Breast epithelium (tissue), 4 donors: ENCODE data around the gene RABGAP1L. TPM values are rescaled to one million over a fixed set of nuclear protein-coding genes. Genes with fewer than 3 reads are reported as not detected.

Experiments
- DNase-seq, 2 donors: peaks; one replicate each; pipeline ENCODE4 v3.0.0-alpha.2; 2019; ENCODE audit warnings: low spot score in 2 of 2
- H3K27ac ChIP-seq, 2 donors: fragments of 200-600 bp; sonication (generic) in 1 of 2; one replicate each; pipeline ENCODE4 v1.5.1; 2016 to 2019; ENCODE audit warnings: mild to moderate bottlenecking in 1 of 2
- H3K27me3 ChIP-seq, 2 donors: fragments of 200-600 bp; sonication (generic) in 1 of 2; one replicate each; pipeline versions ENCODE4 v1.5.1 to v1.6.0; 2017 to 2019; ENCODE audit warnings: control low read depth in 1 of 2, mild to moderate bottlenecking in 1 of 2
- H3K36me3 ChIP-seq: fragments of 200-600 bp; one replicate; pipeline ENCODE4 v1.5.1; 2019
- H3K4me1 ChIP-seq, 2 donors: fragments of 200-600 bp; sonication (generic); one replicate each; pipeline ENCODE4 v1.5.1; 2016 to 2019; ENCODE audit warnings: control low read depth in 1 of 2
- H3K4me3 ChIP-seq, 3 donors: fragments of 200-600 bp; sonication (generic); 1 replicate in 2 of 3; 2 replicates in 1 of 3; pipeline ENCODE4 v1.5.1; 2016 to 2019; ENCODE audit warnings: mild to moderate bottlenecking in 3 of 3, moderate library complexity in 2 of 3
- H3K9me3 ChIP-seq, 2 donors: fragments of 200-600 bp; sonication (generic) in 1 of 2; one replicate each; pipeline ENCODE4 v1.5.1; 2016 to 2019; ENCODE audit warnings: control low read depth in 1 of 2
- CTCF ChIP-seq, 3 donors: fragments of 450-650 bp; IDR thresholded peaks; one replicate each; pipeline ENCODE4 v1.5.1; 2016 to 2017; ENCODE audit warnings: antibody characterized with exemption in 3 of 3, mild to moderate bottlenecking in 3 of 3, moderate library complexity in 3 of 3
- POLR2A ChIP-seq: fragments of 450-650 bp; IDR thresholded peaks from one replicate; pipeline ENCODE4 v1.6.1; 2016; ENCODE audit warnings: antibody characterized with exemption, mild to moderate bottlenecking, moderate library complexity
- POLR2AphosphoS5 ChIP-seq, 3 donors: sonication (generic); formaldehyde crosslinking; IDR thresholded peaks; one replicate each; pipeline ENCODE4 v1.6.1; 2017; ENCODE audit warnings: antibody characterized with exemption in 3 of 3
- intact Hi-C: fragments of 100-400 bp; cut with DNase I; formaldehyde crosslinking; loops from one replicate; pipeline ENCODE4 v1.15.1; 2023; ENCODE audit warnings: low total_unique reads
- total RNA-seq, 3 donors: library from RNA; depleted of rRNA; stranded (reverse); fragments of >200 nt; gene quantifications; one replicate each; pipeline ENCODE4 v1.1.0, GENCODE V29; 2016

Gene RABGAP1L
- total RNA-seq, 3 donors from 2014 or later, result 41.3 to 83.7 (median 49.5) TPM

DNA sequence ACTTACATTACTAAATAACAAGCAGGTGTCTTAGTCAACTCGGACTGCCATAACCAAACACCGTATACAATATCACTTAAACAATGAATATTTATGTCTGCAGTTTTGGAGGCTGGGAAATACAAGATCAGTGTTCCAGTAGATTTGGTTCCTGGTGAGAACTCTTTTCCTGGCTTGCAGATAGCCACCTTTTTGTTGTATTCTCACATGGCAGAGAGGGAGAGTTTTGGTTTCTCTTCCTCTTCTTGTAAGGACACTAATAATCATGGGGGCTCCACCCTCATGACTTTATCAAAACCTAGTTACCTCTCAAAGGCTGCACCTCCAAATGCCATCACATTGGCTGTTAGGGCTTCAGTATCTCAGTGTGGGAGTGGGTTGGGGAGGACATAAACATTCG, 757.5 kb downstream of the RABGAP1L start:
- Histone ChIP-seq H3K27me3 (no peaks in the 10 kb centered on the region), H3K36me3 (no peaks in the 10 kb centered on the region), H3K9me3 (no peaks in the 10 kb centered on the region), H3K27ac (no peak overlapping the region), H3K4me1 (no peaks in the 10 kb centered on the region), H3K4me3 (no peak overlapping the region)
- no peak for DNase-seq
- no peak for TF ChIP-seq CTCF (IDR thresholded peaks at IDR 0.05)
- no peak for TF ChIP-seq POLR2AphosphoS5 (IDR thresholded peaks at IDR 0.05)
- no peak for TF ChIP-seq POLR2A
- intact Hi-C loops, result no loop called here

DNA sequence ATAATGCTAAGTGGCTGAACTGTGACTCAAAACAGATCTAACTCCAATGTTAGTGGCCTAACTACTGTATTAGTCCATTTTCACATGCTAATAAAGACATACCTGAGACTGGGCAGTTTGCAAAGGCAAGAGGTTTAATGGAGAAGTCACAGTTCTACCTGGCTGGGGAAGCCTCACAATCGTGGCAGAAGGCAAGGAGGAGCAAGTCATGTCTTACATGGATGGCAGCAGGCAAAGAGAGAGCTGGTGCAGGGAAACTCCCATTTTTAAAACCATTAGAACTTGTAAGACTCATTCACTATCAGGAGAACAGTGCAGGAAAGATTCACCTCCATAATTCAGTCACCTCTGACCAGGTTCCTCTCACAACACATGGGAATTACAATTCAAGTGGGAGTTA, 760.8 kb downstream of the RABGAP1L start:
- Histone ChIP-seq H3K36me3 (no peaks in the 10 kb centered on the region), H3K27ac (no peak overlapping the region), H3K9me3 (no peaks in the 10 kb centered on the region), H3K4me3 (no peak overlapping the region), H3K27me3 (no peaks in the 10 kb centered on the region), H3K4me1 (no peaks in the 10 kb centered on the region)
- no peak for DNase-seq
- TF ChIP-seq POLR2A (no peak), POLR2AphosphoS5 (IDR thresholded peaks at IDR 0.05) (no peak), CTCF (IDR thresholded peaks at IDR 0.05) (no peak)
- intact Hi-C loops, result no loop called here

- Histone ChIP-seq H3K27ac (no peak overlapping the region), H3K4me3 (no peak overlapping the region), H3K36me3 (no peaks in the 10 kb centered on the region), H3K27me3 (no peaks in the 10 kb centered on the region), H3K9me3 (no peaks in the 10 kb centered on the region), H3K4me1 (no peaks in the 10 kb centered on the region)
- no peak for DNase-seq
- intact Hi-C loops, result no loop called here
- TF ChIP-seq POLR2AphosphoS5 (IDR thresholded peaks at IDR 0.05) (no peak), POLR2A (no peak), CTCF (IDR thresholded peaks at IDR 0.05) (no peak)
Measured at GRCh38 chr1:174922121-174922520, 762.8 kb downstream of the RABGAP1L start.

- intact Hi-C loops, result no loop called here
- no peaks in the 10 kb centered on the region for H3K36me3 ChIP-seq
Measured at GRCh38 chr1:174923820-174924219, 764.5 kb downstream of the RABGAP1L start.

GRCh38 chr1:174928541-174928940, 769.2 kb downstream of the RABGAP1L start:
- Histone ChIP-seq H3K4me1 (no peaks in the 10 kb centered on the region), H3K4me3 (no peak overlapping the region), H3K36me3 (no peaks in the 10 kb centered on the region), H3K9me3 (no peaks in the 10 kb centered on the region), H3K27ac (no peak overlapping the region), H3K27me3 (no peaks in the 10 kb centered on the region)
- TF ChIP-seq CTCF (IDR thresholded peaks at IDR 0.05) (no peak), POLR2AphosphoS5 (IDR thresholded peaks at IDR 0.05) (no peak), POLR2A (no peak)
- no peak for DNase-seq
- intact Hi-C loops, result no loop called here

More at GRCh38 chr1:174923820-174924219, 764.5 kb downstream of the RABGAP1L start:
- H3K4me1 ChIP-seq, result no peaks in the 10 kb centered on the region
- no peak for TF ChIP-seq POLR2A
- TF ChIP-seq CTCF (IDR thresholded peaks at IDR 0.05), result no peak
- no peak for TF ChIP-seq POLR2AphosphoS5 (IDR thresholded peaks at IDR 0.05)
- no peaks in the 10 kb centered on the region for H3K9me3 ChIP-seq
- H3K27ac ChIP-seq, result no peak overlapping the region
- no peak overlapping the region for H3K4me3 ChIP-seq
- no peak for DNase-seq
- no peaks in the 10 kb centered on the region for H3K27me3 ChIP-seq
